BJ (cell line): ENCODE data around the gene HIVEP3. TPM values are rescaled to one million over a fixed set of nuclear protein-coding genes. Genes with fewer than 3 reads are reported as not detected.

Source experiments
- CTCF ChIA-PET: fragments of 350-600 bp; formaldehyde crosslinking; extraction: SDS; loops from one replicate; lab custom pipeline; 2021; ENCODE audit warnings: antibody characterized with exemption, inconsistent platforms; lab: Yijun Ruan, JAX
- POLR2A ChIA-PET: fragments of 300-600 bp; sonication (Branson Sonifier 250); formaldehyde crosslinking; extraction: SDS; loops from one replicate; lab custom pipeline; 2021; ENCODE audit warnings: antibody characterized with exemption; lab: Charles Lee
- DNase-seq: peaks from one replicate; pipeline ENCODE4 v3.0.0-alpha.2; 2011; ENCODE audit warnings: low read depth
- H3K27me3 ChIP-seq: 2 replicates; pipeline ENCODE4 v1.6.0; 2011; ENCODE audit warnings: low read length; ENCODE audit not compliant: control insufficient read depth, insufficient read depth
- H3K36me3 ChIP-seq: 2 replicates; pipeline ENCODE4 v1.5.1; 2011; ENCODE audit warnings: low read length; ENCODE audit not compliant: control insufficient read depth, insufficient read depth
- H3K4me3 ChIP-seq: 2 replicates; pipeline ENCODE4 v1.5.1; 2011; ENCODE audit warnings: low read depth, mild to moderate bottlenecking, control low read depth, low read length
- polyA plus RNA-seq: library from polyadenylated mRNA; depleted of rRNA; stranded (reverse); fragments of >200 nt; gene quantifications from 2 replicates; pipeline ENCODE4 v1.2.3, GENCODE V29; 2011
- TF ChIP-seq, protein P1 (sequence below): IDR thresholded peaks from 2 replicates; pipeline ENCODE4 v1.5.1; 2011; ENCODE audit warnings: low read depth, mild to moderate bottlenecking, control low read depth, inconsistent platforms, low read length, moderate library complexity; ENCODE audit not compliant: insufficient read depth

The HIVEP3 gene
- polyA plus RNA-seq, 1 experiment: 4.0 TPM

DNA sequence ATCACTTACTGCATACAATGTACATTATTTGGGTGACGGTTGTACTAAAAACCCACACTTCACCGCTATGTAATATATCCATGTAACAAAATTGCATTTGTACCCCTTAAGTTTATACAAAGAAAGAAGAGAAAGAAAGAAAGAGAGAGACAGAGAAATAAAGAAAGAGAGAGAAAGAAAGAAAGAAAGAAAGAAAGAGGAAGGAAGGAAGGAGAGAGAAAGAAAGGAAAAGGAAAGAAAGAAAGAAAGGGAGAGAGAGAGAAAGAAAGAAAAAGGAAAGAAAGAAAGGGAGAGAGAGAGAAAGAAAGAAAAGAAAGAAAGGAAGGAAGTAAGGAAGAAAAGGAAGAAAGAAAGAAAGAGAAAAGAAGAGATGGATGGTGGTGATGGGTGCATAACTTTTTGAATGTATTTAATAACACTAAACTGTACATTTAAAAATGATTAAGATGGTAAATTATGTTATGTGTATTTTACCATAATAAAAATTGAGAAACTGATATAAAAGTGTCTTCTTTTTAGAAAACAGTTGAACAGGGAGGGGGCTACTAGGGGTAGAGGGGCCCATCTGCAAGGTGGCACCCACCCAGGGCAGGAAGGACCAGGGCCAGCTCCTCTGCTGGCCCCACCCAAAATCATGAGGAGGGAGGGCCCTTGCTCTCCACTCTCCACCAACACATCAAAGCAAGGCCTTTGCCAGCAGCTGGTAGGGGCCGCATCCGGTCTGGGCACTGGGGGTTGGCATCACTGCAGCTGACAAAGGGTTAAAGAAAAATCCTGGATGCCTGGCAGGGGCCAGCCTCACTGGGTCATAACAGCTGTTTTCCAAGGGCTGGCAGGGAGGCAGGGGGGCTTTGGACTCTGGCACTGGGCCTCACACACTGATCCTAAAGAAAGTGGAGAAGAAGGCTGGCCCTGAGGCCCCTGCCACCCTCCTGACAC lies 280.4 kb downstream of the HIVEP3 start:
- Histone ChIP-seq H3K4me3 (no peak overlapping the region), H3K36me3 (no peaks in the 10 kb centered on the region), H3K27me3 (no peaks in the 10 kb centered on the region)
- TF ChIP-seq, protein P1, sequence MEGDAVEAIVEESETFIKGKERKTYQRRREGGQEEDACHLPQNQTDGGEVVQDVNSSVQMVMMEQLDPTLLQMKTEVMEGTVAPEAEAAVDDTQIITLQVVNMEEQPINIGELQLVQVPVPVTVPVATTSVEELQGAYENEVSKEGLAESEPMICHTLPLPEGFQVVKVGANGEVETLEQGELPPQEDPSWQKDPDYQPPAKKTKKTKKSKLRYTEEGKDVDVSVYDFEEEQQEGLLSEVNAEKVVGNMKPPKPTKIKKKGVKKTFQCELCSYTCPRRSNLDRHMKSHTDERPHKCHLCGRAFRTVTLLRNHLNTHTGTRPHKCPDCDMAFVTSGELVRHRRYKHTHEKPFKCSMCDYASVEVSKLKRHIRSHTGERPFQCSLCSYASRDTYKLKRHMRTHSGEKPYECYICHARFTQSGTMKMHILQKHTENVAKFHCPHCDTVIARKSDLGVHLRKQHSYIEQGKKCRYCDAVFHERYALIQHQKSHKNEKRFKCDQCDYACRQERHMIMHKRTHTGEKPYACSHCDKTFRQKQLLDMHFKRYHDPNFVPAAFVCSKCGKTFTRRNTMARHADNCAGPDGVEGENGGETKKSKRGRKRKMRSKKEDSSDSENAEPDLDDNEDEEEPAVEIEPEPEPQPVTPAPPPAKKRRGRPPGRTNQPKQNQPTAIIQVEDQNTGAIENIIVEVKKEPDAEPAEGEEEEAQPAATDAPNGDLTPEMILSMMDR: no peak
- DNase-seq: no peak
- ChIA-PET POLR2A (no interaction called here), CTCF (interaction anchor here (1.0 kb wide), 1 partner anchor 19 kb away, joined by 3 read pairs; no protein-coding TSS in a partner anchor)

DNA sequence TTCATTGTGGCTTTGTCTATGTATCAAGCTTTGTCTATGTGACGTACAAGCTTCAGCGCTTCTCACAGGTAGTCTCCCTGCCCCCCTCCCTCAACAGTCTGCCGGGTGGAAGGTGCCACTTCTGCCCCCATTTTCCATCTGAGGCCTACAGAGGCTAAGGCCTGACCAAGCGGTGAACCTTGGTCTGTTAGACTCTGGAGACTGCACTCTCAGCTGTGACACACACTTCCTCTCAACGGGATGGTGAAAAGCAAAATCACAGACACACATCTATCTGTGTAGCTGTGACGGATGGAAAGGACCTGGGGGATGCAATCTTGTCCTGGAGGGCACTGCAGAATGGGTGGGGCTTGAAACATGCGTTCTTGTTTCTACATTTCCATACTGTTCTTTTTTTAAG lies 281.4 kb downstream of the HIVEP3 start:
- Histone ChIP-seq H3K4me3 (no peak overlapping the region), H3K36me3 (no peaks in the 10 kb centered on the region), H3K27me3 (no peaks in the 10 kb centered on the region)
- POLR2A ChIA-PET: no interaction called here
- no peak for DNase-seq
- CTCF ChIA-PET: no interaction called here
- TF ChIP-seq, protein P1: no peak

DNA sequence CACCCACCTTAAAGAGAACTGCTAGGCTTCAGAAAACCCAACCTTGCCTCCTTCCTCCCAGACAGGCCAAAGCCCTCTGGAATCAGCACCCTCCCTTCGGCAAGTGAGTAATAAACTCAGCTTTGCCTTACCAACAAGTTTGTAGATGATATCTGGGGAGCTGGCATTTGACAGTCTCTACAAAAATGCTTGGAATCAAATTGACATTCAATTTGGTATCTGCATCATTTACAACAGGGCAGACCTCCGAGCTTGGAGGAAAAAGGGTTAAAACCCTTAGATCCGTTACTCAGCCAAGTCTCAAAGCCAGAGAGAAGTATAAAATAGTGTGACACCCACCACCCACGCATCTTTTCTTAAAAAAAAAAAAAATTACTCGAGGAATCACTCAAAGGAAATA lies 285.0 kb downstream of the HIVEP3 start:
- DNase-seq: no peak
- POLR2A ChIA-PET: interaction anchor here (0.7 kb wide), 1 partner anchor 23 kb away, joined by 6 read pairs; no protein-coding TSS in a partner anchor

DNA sequence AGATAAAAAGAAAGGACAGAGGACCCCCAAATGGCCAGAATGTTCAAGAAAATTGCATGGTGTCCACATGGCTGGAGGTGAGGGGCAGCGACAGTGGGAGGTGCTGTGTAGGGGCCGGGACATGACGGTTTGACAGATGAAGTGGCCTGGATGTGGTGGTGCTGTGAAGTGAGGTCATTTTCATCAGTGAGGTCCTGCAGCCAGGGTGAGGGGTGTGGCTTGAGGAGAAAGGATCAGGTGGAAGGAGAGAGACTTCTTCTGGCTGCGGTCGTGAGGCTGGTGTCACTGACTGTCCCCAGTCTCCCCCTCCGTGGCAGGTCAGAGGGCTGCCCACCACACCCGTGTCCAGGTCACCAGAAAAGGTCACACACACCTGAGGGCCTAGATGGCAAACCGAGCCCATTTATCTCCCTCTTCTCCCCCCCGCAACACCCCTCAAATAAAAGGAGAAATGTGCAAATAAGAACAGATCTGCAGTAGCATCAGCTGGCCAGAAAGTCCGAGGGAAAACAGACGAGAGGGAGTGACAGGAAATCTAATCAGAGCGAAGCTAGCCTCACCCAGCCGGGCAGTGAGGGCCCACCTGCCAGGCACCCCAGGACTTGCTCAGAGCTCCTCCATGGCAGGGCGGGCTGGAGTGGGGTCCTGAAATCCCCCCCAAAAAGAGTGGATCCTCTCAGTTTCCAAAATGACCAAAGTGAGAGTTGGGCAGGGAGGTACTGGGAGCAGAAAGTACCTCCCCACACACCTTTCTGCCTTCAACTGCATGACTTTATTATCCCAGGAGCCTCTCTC lies 285.7 kb downstream of the HIVEP3 start:
- Histone ChIP-seq H3K27me3 (no peaks in the 10 kb centered on the region), H3K4me3 (no peak overlapping the region), H3K36me3 (no peaks in the 10 kb centered on the region)
- TF ChIP-seq, protein P1: no peak
- CTCF ChIA-PET: no interaction called here
- POLR2A ChIA-PET: interaction anchor here (0.7 kb wide), 1 partner anchor 23 kb away, joined by 6 read pairs; no protein-coding TSS in a partner anchor
- no peak for DNase-seq

More for the DNA sequence above, 285.0 kb downstream of the HIVEP3 start:
- Histone ChIP-seq H3K27me3 (no peaks in the 10 kb centered on the region), H3K36me3 (no peaks in the 10 kb centered on the region), H3K4me3 (no peak overlapping the region)
- TF ChIP-seq, protein P1: no peak
- CTCF ChIA-PET: no interaction called here

DNA sequence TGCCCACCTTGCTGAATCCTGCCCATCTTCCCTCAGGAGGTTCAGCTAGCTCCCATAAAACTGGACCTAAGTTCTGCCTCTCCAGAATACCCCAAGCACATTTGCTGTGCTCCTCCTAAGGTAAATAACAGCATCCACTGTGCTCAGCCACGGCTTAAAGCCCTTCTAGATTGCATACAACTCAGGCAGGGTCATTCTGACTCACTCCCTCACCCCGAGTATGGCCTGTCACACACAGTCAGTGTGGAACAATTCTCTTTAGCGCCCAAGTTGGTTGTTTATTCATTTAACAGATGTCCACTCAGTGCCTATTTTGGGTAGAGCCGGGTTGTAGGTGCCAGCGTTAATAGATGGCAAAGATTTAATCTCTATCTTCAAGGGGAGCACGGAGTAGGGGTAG lies 286.8 kb downstream of the HIVEP3 start:
- CTCF ChIA-PET: no interaction called here
- TF ChIP-seq, protein P1: no peak
- no peaks in the 10 kb centered on the region for H3K27me3 ChIP-seq
- H3K4me3 ChIP-seq: no peak overlapping the region
- POLR2A ChIA-PET: no interaction called here
- DNase-seq: no peak
- no peaks in the 10 kb centered on the region for H3K36me3 ChIP-seq
